ENCODE data around the gene MBNL1. TPM values are rescaled to one million over a fixed set of nuclear protein-coding genes. Genes with fewer than 3 reads are reported as not detected.

The MBNL1 gene
- total RNA-seq, 2 donors from 2014 or later: 641 to 725 TPM

DNA sequence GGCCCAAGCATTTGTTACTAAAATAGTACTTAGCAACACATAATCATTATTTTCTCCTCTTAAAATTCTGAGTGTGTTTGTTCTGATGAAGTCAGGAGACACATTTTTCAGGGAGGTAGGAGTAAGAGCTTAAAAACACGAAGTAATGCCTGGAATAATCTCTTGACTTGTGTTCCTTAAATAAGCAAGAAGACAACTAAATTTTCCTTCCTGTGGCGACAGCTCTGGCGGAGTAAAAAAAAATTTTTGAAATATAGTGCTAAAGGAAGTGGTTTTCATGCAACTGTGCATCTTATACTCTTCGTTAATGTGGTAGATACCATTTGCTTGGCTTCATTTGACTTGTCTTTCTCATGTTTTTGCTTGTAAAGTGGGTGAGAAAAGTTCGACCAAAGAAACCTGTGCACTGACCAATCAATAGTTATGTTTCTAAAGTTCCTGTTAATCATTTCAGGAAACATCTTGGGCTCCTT, 11.1 kb upstream of the MBNL1 start:
- H3K27ac Mint-ChIP-seq: peak overlapping the region; percentile 98
- peaks cover 5% of the 10 kb centered on the region for H3K36me3 Mint-ChIP-seq (ENCODE audit: low read depth)
- H3K9me3 ChIP-seq (ENCODE audit: control insufficient read depth, low read length, poor library complexity, severe bottlenecking): no peaks in the 10 kb centered on the region
- ATAC-seq (peak; percentile 54), DNase-seq (no peak)
- peaks cover 69% of the 10 kb centered on the region for H3K4me1 Mint-ChIP-seq
- peak overlapping the region; percentile 78 for H3K4me3 Mint-ChIP-seq
- no peaks in the 10 kb centered on the region for H3K27me3 Mint-ChIP-seq

DNA sequence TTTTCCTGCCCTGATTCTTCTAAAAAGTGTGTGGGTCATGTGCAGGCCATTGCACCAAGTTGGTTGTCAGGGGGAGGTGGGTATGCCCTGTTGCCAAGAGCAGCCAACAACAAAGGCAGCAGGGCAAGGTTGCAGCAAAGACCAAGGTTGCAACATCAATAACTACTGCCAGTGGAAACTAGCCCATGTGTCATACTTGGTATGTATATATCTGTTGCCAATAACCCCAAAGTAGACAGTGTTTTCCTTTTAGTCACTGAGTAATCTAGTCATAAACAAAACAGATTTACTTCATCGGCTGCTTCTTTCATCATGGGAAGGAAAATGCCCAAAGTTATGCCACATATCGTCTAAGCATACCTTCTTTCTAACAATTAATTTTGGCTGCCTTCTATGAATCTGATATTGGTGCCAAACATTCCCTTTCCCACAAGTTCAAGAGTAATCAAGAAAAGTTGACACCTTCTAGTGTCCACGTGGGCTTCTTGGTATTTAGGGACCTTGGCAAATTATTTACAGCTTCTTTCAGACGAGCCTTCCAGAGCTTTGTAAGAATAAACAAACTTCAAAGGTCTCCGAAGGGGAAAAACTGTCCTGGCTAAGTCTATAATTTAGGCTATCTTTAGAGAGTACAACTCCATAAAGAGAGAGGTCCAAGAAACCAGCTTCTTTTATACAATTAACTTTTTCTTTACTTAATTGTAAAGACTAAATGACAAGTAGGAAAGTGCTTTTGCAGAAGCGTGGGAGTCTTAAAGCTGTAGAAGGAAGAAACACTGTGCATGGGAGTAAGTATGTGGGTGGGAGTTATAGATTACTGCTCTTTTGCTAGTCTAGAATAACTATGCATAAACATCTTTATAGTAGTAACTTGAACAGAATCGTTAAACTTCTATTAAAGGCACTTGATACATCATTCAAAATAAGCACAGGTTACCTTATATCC, 10.0 kb upstream of the MBNL1 start:
- ATAC-seq: peak; percentile 83
- Mint-ChIP-seq H3K4me3 (peak overlapping the region; percentile 70), H3K4me1 (peaks cover 59% of the 10 kb centered on the region), H3K27ac (peak overlapping the region; percentile 98), H3K36me3 (ENCODE audit: low read depth) (peaks cover 2% of the 10 kb centered on the region), H3K27me3 (no peaks in the 10 kb centered on the region)
- DNase-seq: peak in 2 of 3 donors; percentile 33 to 66
- no peaks in the 10 kb centered on the region for H3K9me3 ChIP-seq (ENCODE audit: control insufficient read depth, low read length, poor library complexity, severe bottlenecking)

DNA sequence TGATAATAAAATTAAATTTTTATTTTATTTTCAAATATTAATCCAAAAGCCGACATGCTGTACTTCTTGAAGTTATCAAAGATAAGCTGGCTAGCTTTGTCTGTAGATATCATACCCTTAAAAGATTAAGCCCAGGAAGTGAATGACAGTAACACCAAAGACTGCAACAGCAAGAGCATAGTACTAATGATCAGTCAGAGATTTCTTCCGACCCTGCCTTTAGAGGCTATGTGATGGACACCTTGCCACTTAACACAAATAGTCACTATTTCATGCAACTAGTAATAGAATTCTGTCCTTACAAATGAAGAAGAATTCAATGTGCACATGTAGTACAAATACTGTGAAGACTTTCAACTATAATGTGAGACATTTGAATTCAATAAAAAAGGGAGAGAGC, 9.3 kb upstream of the MBNL1 start:
- Mint-ChIP-seq H3K4me1 (peaks cover 60% of the 10 kb centered on the region), H3K27me3 (no peaks in the 10 kb centered on the region), H3K4me3 (peak overlapping the region; percentile 60), H3K36me3 (ENCODE audit: low read depth) (peaks cover 3% of the 10 kb centered on the region), H3K27ac (peak overlapping the region; percentile 98)
- no peak for DNase-seq
- no peaks in the 10 kb centered on the region for H3K9me3 ChIP-seq (ENCODE audit: control insufficient read depth, low read length, poor library complexity, severe bottlenecking)
- ATAC-seq: no peak

DNA sequence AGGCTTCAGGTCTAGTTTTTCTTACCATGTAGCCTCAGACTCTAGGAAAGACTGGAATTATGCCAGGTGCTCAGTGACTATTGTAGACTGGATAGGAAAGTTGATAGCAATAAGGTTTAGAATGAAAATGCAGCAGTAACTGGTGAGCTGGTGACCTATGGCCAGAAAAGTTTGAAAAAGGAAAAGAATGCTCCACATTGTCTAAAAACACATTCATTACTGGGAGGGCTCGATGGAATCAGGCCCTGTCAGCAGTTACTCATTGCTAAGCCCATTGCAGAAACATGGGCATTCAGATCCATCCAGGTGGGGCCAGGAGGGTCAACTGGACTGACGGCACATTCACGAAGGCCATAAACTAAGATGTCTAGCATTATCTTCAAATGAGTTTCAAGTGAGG, 8.7 kb upstream of the MBNL1 start:
- Mint-ChIP-seq H3K4me1 (peaks cover 63% of the 10 kb centered on the region), H3K36me3 (ENCODE audit: low read depth) (peaks cover 3% of the 10 kb centered on the region), H3K27me3 (no peaks in the 10 kb centered on the region), H3K4me3 (no peak overlapping the region), H3K27ac (peak overlapping the region; percentile 98)
- ATAC-seq: no peak
- no peak for DNase-seq
- H3K9me3 ChIP-seq (ENCODE audit: control insufficient read depth, low read length, poor library complexity, severe bottlenecking): no peaks in the 10 kb centered on the region

DNA sequence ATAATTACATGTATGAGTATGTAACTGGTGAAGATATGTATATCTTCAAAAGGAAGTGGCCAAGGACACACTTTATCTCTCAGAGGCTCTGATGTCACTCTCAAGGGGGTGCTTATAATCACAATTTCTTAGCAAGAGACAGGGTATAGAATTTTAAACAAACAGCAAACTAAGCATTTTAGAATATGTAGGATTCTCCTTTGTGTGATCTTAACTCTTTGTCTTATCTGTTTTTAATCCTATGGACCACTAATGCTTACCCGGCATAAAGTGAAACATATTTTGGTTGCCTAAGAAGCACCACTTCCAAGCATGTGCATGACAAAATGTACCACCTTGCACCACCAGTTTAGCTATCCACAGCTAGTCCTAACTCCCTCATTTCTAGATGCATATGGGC, 8.2 kb upstream of the MBNL1 start:
- DNase-seq (no peak), ATAC-seq (no peak)
- H3K9me3 ChIP-seq (ENCODE audit: control insufficient read depth, low read length, poor library complexity, severe bottlenecking): no peaks in the 10 kb centered on the region
- H3K27ac Mint-ChIP-seq: peak overlapping the region; percentile 98
- H3K27me3 Mint-ChIP-seq: no peaks in the 10 kb centered on the region
- H3K36me3 Mint-ChIP-seq (ENCODE audit: low read depth): peaks cover 3% of the 10 kb centered on the region
- H3K4me3 Mint-ChIP-seq: peak overlapping the region; percentile 21
- H3K4me1 Mint-ChIP-seq: peaks cover 60% of the 10 kb centered on the region

DNA sequence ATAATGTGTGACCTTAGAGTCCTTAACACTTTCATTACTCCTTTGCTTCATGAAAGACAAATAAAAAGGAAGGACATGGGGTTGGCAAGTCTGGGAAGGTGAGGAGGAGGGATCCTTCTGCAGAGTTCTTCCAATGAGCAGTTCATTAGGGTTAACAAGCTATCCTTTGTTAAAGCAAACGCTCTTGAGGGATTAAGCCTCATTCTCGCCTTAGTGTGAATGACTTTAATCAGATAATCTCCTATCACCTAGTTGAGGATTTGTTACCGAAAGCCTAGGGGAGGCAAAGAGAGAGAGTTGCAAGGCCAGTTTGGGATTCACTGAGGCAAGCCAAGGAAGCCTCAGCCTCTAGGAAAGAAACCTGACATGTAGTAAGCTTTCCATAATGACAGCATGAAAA, 7.4 kb upstream of the MBNL1 start:
- ATAC-seq (no peak), DNase-seq (no peak)
- peaks cover 3% of the 10 kb centered on the region for H3K36me3 Mint-ChIP-seq (ENCODE audit: low read depth)
- peaks cover 57% of the 10 kb centered on the region for H3K4me1 Mint-ChIP-seq
- H3K27me3 Mint-ChIP-seq: no peaks in the 10 kb centered on the region
- H3K4me3 Mint-ChIP-seq: peak overlapping the region; percentile 36
- no peaks in the 10 kb centered on the region for H3K9me3 ChIP-seq (ENCODE audit: control insufficient read depth, low read length, poor library complexity, severe bottlenecking)
- H3K27ac Mint-ChIP-seq: peak overlapping the region; percentile 3

DNA sequence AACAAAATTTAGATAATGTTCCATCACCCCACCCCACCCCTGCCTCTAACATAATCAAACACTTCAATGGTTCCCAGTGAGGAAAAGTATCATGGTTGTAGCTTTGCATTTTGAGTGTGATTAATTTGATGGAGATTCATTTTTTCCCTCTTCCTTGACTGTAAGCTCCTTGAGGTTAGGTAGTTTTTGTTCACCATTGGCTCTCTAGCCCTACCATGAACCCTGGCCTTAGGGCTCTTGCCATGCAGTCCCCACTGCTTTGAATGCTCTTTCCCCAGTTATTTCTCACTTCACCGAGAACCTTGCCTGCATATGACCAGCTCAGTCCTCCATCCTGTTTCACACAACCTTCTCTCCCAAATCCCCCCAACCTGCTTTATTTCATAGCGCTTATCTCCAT, 5.0 kb upstream of the MBNL1 start:
- no peak for ATAC-seq
- peak overlapping the region; percentile 95 for H3K27ac Mint-ChIP-seq

DNA sequence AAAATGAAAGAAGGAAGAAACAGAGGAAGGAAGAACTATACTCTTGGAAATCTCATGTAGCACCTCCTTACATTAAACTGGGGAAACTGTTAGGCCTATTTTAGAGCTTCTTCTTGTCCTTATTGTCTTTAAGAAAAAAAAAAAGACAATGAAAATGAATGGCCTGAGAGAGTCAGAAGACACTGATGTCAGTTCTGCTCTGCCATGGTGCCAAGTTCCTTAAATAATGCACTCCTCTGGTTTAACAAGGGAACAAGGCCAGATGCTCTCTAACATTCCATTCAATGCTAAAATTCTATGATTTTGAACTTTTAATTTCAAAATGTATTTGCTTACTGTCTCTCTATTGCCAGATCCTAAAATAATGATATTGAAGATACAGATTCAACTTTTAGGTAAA, 4.4 kb upstream of the MBNL1 start:
- no peaks in the 10 kb centered on the region for H3K9me3 ChIP-seq (ENCODE audit: control insufficient read depth, low read length, poor library complexity, severe bottlenecking)
- no peak for ATAC-seq
- no peak for DNase-seq
- Mint-ChIP-seq H3K27ac (peak overlapping the region; percentile 95), H3K4me1 (peaks cover 51% of the 10 kb centered on the region), H3K27me3 (no peaks in the 10 kb centered on the region), H3K36me3 (ENCODE audit: low read depth) (peaks cover 8% of the 10 kb centered on the region), H3K4me3 (no peak overlapping the region)

More for the DNA sequence above, 5.0 kb upstream of the MBNL1 start:
- Mint-ChIP-seq H3K4me1 (peaks cover 56% of the 10 kb centered on the region), H3K27me3 (no peaks in the 10 kb centered on the region), H3K36me3 (ENCODE audit: low read depth) (peaks cover 8% of the 10 kb centered on the region), H3K4me3 (no peak overlapping the region)
- H3K9me3 ChIP-seq (ENCODE audit: control insufficient read depth, low read length, poor library complexity, severe bottlenecking): no peaks in the 10 kb centered on the region
- DNase-seq: no peak

DNA sequence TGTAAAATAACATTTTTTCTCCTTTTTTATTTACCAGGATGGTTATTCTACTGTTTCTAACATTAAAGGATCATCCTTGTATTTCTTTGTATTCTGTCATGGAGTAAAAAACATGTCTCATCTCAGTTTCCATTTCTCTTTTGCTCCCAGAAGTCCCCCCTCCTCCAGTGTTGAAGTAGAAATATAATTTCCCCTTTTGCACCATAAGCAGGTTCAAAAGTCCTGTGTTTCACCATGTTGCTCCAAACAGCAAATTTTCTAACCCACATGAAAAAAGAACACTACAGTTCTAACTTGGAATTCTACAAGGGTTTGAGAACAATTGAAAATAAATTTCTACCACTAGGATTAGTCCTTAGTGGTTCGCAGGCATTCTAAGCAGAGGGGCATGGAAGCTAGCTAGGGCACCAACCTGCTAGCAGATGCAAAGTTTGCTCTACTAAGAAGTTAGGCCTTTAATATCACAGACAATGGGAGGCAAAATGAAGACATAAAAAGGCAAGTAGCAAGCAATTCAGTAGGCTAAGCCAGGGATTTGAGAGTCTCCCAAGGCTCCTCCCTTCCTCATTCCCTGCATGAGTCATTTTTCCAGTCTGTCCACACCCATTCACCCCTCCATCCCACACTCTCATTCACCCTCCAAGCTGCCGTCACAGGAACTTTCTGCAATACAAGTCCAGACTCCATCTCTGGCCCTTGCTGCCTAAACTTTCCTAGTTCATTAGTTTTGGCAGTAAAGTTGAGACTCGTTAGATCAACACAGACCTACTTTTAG, 2.3 kb upstream of the MBNL1 start:
- H3K9me3 ChIP-seq (ENCODE audit: control insufficient read depth, low read length, poor library complexity, severe bottlenecking): no peaks in the 10 kb centered on the region
- no peak for DNase-seq
- Mint-ChIP-seq H3K4me3 (peak overlapping the region; percentile 92), H3K27ac (peak overlapping the region; percentile 95), H3K36me3 (ENCODE audit: low read depth) (peaks cover 9% of the 10 kb centered on the region), H3K27me3 (no peaks in the 10 kb centered on the region), H3K4me1 (peaks cover 42% of the 10 kb centered on the region)
- no peak for ATAC-seq

DNA sequence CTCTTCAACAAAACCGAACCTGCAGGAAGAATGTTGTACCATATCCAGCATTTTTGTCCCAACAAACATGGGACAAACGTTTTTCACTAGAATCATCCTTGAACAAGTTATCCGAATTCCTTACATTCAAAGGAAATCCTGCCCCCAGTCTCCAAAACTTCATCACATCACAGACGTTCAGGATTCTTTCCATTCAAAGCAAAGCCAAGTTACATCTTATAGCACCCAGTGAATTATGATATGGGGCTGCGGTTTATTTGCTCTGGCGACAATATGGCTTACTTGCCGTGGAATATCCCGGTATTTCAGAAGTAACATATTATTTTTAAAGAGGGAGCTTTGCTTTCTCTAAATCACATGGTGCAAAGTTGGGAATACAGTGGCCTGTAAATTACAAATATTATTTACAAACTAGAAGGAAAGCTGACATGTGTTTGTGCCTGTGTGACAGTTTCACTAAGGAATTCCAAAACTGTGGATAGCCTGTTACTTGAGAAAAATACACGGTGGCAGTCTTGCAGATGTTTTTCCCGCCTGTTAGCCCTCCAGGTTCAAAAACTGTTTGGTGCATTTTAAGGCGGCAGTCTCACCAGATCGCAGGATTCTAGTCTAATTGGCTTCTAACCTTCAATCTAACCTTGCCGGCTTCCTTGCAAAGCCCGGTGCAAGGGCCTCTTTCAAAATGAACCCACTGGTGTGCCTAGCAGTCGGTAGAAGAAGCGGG, 736 bp upstream of the MBNL1 start:
- Mint-ChIP-seq H3K4me1 (peaks cover 51% of the 10 kb centered on the region), H3K27ac (peak overlapping the region; percentile 95), H3K4me3 (peak overlapping the region; percentile 92), H3K27me3 (no peaks in the 10 kb centered on the region), H3K36me3 (ENCODE audit: low read depth) (peaks cover 8% of the 10 kb centered on the region)
- DNase-seq (no peak), ATAC-seq (no peak)
- no peaks in the 10 kb centered on the region for H3K9me3 ChIP-seq (ENCODE audit: control insufficient read depth, low read length, poor library complexity, severe bottlenecking)

DNA sequence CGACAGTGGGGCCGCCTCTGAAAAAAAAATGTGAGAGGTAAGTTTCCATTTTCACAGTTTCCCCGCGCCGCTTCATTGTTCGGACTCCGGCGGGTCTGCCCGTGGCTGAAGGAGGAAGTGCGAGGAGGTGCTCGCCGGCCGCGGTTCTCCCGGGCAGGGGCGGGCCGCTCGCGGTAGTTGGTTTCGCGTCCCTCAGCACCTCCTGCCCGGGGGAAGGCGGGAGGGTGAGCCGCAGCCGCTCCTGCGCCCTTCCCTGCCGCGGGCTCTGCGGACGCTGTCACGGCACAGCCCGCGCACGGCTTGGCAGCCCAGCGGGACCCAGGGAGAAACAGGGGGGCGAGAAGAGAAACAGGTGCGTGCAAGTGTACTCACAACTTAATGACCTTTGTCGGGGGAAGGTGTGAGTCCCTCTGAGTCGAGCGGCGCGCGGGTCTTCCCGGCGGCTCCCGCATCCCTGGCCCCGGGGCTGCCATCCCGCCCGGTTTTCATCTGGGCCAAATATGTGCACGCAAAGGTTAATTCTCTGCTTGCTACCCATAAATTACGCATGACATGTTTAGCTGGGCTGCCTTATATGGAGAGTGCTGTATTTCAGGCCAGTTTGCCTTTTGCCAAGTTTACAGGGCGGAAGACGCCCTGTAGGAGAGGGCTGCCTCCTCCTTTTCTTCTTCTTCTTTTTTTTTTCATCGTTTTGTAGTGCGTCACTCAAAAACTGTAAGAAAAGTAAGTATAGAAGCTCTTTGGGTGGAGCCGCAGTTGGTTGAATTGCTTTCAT, 514 bp downstream of the MBNL1 start:
- Mint-ChIP-seq H3K36me3 (ENCODE audit: low read depth) (peaks cover 7% of the 10 kb centered on the region), H3K4me3 (peak overlapping the region; percentile 92), H3K27me3 (no peaks in the 10 kb centered on the region), H3K27ac (peak overlapping the region; percentile 95), H3K4me1 (peaks cover 48% of the 10 kb centered on the region)
- peak; percentile 35 to 50 (median 44) for DNase-seq
- no peaks in the 10 kb centered on the region for H3K9me3 ChIP-seq (ENCODE audit: control insufficient read depth, low read length, poor library complexity, severe bottlenecking)
- ATAC-seq: peak; percentile 71
